NK-92 (cell line): ENCODE results near the gene MCM10.

Experiments used
- DNase-seq: peaks from one replicate; lab custom pipeline; 2025; ENCODE audit not compliant: unreplicated experiment; lab: John Stamatoyannopoulos, UW

MCM10 gene

DNA sequence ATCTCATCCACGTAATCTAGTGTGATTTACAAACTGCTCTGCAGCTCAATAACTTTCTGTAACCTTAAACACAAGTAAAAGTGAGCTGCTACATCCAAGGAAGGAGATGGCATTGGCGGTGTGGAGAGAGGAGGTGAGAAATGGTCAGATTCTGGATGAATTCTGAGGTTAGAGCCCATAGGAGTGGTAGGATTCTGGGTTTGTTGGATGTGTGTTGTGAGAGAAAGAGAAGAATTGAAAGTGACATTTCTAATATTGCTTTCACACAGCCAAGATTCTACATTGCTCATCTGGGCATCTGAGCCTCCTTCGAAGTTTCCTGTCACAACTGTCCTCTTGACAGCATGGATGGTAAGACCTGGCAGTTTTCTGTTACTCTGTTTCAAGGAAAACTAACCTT is 2.5 kb downstream of the MCM10 start:
- no peak for DNase-seq

GRCh38 chr10:13165177-13165576 is 3.8 kb downstream of the MCM10 start:
- no peak for DNase-seq

GRCh38 chr10:13167568-13167967 is 6.2 kb downstream of the MCM10 start:
- DNase-seq: no peak

DNA sequence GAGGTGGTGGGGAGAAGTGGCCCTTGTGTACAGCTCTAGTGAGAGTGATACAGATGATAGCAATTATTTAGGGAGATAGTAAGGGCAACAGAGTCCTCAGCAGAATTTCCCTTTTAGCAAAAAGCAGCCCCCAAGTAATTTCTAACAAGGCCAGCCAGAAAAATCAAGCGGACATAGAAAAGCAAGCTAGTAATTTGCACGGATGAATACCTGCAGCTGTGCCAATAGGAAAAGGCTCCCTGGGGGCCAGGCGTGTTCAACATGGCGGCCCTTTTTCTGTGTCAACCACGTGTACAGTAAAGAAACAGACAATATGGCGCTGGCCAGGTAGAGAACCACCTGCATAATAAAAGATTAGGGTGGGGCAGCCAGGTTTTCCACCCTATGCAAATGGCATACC is 7.4 kb downstream of the MCM10 start:
- DNase-seq: no peak

GRCh38 chr10:13173616-13174015 is 12.3 kb downstream of the MCM10 start:
- DNase-seq: no peak

DNA sequence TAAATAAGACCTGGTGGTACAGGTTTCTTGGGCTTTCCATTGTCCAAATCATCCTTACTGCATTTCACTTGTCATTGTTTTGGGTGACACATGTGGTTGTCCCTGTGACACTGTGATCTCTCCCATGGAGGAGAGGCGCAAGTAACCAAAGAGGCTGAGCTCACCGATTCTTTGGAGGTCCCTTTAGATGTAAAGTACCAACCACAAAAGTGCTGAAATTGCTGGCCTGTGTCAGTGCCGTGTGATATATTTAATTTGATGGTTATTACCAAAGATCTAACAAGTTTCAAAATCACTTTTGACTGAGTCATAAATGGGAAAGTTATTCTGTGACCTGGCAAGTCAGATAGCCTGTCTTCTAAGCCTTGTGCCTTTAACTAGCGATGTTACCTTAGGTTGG is 19.4 kb downstream of the MCM10 start:
- DNase-seq: no peak

DNA sequence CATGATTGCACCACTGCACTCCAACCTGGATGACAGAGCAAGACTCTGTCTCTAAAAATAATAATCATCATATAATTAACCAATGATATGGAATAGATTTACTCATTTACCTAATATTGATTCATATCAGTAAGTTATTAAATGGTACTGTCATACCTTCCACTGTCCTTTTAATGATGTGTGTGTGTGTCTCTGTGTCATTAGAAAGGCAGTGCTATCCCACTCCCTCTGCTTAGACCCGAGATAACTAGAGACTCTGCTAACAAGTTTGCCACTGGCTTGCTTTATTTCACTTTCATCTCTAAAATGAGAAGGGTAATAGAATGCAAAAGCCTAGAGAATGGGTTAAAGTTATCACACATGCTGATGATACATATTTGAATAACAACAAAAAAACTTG is 21.1 kb downstream of the MCM10 start:
- no peak for DNase-seq

- no peak for DNase-seq
Observed at GRCh38 chr10:13183625-13184024, 22.3 kb downstream of the MCM10 start.

DNA sequence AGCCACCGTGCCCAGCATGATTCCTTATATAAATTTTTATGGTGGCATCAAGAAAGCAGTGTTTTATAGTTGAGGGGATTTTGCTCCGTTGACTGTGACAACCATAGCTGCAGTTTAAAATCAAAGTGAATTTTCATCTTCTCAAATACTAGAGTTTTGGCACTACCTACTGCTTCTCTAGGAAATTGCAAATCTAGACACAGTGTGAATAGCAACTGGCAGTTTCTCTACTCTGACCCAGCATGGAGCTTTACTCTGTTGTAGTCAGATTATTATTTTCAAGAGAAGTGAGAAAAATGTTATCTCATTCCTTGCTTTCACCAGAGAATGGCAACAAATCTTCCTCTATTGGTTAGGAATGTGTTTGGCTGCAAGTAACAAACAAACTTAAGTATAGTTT is 22.9 kb downstream of the MCM10 start:
- DNase-seq: no peak

GRCh38 chr10:13184730-13185514 is 23.6 kb downstream of the MCM10 start:
- no peak for DNase-seq

- no peak for DNase-seq
Observed at GRCh38 chr10:13187135-13187534, 25.8 kb downstream of the MCM10 start.

- no peak for DNase-seq
Observed at GRCh38 chr10:13188593-13188992, 27.2 kb downstream of the MCM10 start.

DNA sequence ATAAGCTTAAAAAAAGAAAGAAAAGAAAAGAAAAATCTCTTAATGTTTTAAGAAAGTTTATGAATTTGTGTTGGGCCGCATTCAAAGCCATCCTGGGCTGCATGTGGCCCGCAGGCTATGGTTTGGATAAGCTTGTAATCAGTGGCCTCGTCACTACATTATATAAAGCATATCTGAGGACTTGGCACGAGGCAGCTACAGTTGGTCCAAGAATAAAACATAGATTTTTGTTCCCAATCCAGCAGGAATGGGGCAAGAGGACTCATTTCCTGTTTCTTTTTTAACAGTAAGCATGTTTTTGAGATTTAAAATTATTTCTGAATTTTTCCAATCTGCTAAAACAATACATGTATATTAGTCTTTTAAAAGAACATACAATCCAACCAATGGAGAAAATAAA is 28.6 kb downstream of the MCM10 start:
- no peak for DNase-seq

DNA sequence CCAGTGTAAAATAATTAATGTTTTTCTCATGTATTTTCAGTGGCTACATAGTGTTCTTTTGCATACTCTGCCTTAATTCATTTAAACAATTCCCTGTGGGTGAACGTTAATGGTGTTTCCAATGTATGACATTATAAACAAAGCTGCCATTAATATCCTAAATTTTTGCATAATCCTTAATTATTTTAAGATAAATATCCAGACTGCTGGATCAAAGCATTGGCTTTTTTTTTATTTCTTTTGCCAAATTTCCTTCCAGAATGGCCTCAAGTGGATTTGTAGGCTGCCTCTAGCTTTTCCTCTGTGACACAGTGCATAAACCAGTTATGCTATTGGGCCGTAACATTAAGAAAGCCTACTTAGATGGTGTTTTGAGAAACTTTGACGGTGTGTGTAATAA is 29.5 kb downstream of the MCM10 start:
- DNase-seq: no peak

- DNase-seq: no peak
Observed at GRCh38 chr10:13191362-13191761, 30.0 kb downstream of the MCM10 start.

DNA sequence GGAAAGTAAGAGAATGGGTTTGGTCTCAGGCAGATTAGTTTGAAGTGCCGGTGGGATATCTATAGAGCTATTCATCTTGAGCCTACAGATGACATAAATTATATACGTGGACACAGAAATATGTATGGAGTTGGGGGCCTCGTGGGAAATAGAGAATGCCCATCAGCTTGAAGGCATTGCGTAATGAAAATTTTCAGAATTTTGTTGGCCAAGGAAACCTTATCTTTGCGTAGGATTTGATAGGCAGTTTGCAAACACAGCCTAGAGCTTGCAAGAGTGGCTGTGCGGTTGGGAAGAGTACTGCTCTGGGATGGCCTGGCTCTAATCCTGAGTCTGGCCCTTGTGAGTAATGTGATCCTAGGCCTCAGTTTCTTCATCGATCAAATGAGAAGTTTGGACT is 32.3 kb downstream of the MCM10 start:
- no peak for DNase-seq

DNA sequence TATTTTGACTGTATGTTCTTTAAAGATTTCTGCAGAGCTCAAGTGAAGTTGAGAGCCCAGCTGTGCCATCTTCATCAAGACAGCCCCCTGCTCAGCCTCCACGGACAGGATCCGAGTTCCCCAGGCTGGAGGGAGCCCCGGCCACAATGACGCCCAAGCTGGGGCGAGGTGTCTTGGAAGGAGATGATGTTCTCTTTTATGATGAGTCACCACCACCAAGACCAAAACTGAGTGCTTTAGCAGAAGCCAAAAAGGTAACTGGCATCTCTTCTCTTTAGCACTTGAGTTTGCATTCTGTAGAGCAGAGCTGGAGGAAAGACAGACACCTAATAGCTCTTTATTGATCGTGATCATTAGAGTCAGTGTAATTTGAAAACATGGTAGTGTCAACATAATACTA is 33.7 kb downstream of the MCM10 start:
- no peak for DNase-seq

- DNase-seq: no peak
Observed at GRCh38 chr10:13201132-13201531, 39.8 kb downstream of the MCM10 start.

- DNase-seq: no peak
Observed at GRCh38 chr10:13206091-13206490, 44.7 kb downstream of the MCM10 start.

- no peak for DNase-seq
Observed at GRCh38 chr10:13206546-13207443, 45.4 kb downstream of the MCM10 start.

GRCh38 chr10:13213163-13213562 is 51.8 kb downstream of the MCM10 start:
- DNase-seq: no peak

DNA sequence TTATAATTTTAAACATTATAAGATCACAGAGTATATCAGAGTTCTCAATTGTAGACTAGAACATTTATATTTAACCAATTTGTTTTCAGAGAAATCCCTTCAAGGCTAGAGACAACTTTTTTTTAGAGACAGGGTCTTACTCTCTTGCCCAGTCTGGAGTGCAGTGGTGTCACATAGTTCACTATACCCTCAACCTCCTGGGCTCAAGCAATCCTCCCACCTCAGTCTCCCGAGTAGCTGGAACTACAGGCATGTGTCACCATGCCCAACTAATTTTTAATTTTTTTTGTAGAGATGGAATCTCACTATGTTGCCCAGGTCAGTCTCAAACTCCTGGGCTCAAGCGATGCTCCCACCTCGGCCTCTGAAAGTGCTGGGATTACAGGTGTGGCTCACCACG is 57.5 kb downstream of the MCM10 start:
- DNase-seq: no peak
